Spleen (tissue), 7 donors: Measurements from ENCODE around the gene EPHB1.

Source experiments
- CTCF ChIP-seq, 11 experiments: fragments of 200-600 bp in 7 of 11; fragments of 450-650 bp in 4 of 11; sonication (generic) in 4 of 11; IDR thresholded peaks in 8 of 11; conservative IDR thresholded peaks in 3 of 11; 1 replicate in 7 of 11; 2 replicates in 4 of 11; pipeline versions ENCODE4 v1.4.0 to v1.8.0; 2016 to 2021; ENCODE audit warnings: antibody characterized with exemption in 11 of 11, inconsistent platforms in 4 of 11, mild to moderate bottlenecking in 1 of 11
- POLR2A ChIP-seq, 3 donors: fragments of 450-650 bp; IDR thresholded peaks; one replicate each; pipeline ENCODE4 v1.5.1; 2017; ENCODE audit warnings: antibody characterized with exemption in 3 of 3, mild to moderate bottlenecking in 1 of 3
- POLR2AphosphoS5 ChIP-seq, 3 donors: sonication (generic); formaldehyde crosslinking; IDR thresholded peaks; one replicate each; pipeline ENCODE4 v1.5.1; 2017; ENCODE audit warnings: antibody characterized with exemption in 3 of 3
- donor health status: DM: no; HTN: no; CAD: no; lungs with moderate emphysema.
- donor health status: DM: no; HTN: no; CAD: no.
- donor health status: DM: no; HTN: no; CAD: no.

- TF ChIP-seq CTCF (IDR thresholded peaks at IDR 0.05 in 8 of 11, conservative IDR thresholded peaks at IDR 0.05 in 3 of 11) (no peak), POLR2A (IDR thresholded peaks at IDR 0.05) (no peak), POLR2AphosphoS5 (IDR thresholded peaks at IDR 0.05) (no peak)
Observed at GRCh38 chr3:135103917-135104316, 308.9 kb downstream of the EPHB1 start.
